Glomerular visceral epithelial cell (primary cell): ENCODE data around the gene TMEM192.
A peak's percentile ranks its signal among the peaks of the same experiment; 100 is the strongest.
"Not testable (repeated sequence)": the region's sequence is repeated elsewhere in the genome, so short reads cannot be mapped to it uniquely, and the experiment has no call there.

ENCODE experiments used
- DNase-seq: peaks from one replicate; pipeline ENCODE4 v3.0.0-alpha.2; 2016; ENCODE audit errors: extremely low spot score

The TMEM192 gene

GRCh38 chr4:165092187-165092586 is 20.5 kb downstream of the TMEM192 start:
- DNase-seq: not testable (repeated sequence)

DNA sequence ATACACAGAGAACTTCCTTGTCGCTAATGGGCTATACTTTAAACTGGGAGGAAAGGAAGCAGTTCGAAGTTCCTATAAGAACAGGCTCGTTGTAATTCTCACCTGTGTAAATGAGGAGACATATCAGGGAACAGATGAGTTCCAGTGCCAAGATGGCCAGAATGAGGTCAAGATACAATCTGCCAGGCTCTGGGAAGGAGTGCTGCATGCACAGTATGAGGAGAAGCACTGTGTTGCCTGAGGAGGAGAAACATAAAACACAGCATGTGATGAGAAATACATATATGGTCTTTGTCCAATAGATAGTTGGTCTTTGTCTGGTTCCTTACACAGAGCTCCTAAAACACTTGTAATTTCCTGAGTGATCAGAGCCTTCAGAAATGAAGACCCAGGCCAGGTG is 24.3 kb downstream of the TMEM192 start:
- DNase-seq: no peak

- no peak for DNase-seq
Measured at GRCh38 chr4:165085946-165086345, 26.7 kb downstream of the TMEM192 start.

GRCh38 chr4:165084787-165085186 is 27.9 kb downstream of the TMEM192 start:
- not testable (repeated sequence) for DNase-seq

- peak; percentile 48 for DNase-seq
Measured at GRCh38 chr4:165079476-165079875, 33.2 kb downstream of the TMEM192 start.

GRCh38 chr4:165077034-165077578 is 35.6 kb downstream of the TMEM192 start:
- DNase-seq: no peak

DNA sequence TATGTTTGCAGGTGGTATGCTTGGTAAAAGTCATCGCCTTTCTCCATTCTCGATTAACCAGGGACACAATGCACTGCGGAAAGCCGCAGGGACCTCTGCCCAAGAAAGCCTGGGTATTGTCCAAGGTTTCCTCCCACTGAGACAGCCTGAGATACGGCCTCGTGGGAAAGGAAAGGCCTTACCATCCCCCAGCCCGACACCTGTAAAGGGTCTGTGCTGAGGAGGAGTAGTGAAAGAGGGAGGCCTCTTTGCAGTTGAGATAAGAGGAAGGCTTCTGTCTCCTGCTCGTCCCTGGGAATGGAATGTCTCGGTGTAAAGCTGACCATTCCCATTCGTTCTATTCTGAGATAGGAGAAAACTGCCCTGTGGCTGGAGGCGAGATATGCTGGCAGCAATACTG is 39.3 kb downstream of the TMEM192 start:
- DNase-seq: not testable (repeated sequence)

GRCh38 chr4:165070560-165070959 is 42.1 kb downstream of the TMEM192 start:
- no peak for DNase-seq

GRCh38 chr4:165060938-165061337 is 51.7 kb downstream of the TMEM192 start:
- no peak for DNase-seq

GRCh38 chr4:165059386-165059785 is 53.3 kb downstream of the TMEM192 start:
- DNase-seq: no peak

- no peak for DNase-seq
Measured at GRCh38 chr4:165058666-165059065, 54.0 kb downstream of the TMEM192 start.

- no peak for DNase-seq
Measured at GRCh38 chr4:165055601-165056000, 57.1 kb downstream of the TMEM192 start.

GRCh38 chr4:165053645-165054044 is 59.0 kb downstream of the TMEM192 start, which contains the start of gene TRIM75:
TRIM75 (plus strand) TSS chr4:165053866; CDS start chr4:165059148, 5,282 bp downstream.
- DNase-seq: no peak

DNA sequence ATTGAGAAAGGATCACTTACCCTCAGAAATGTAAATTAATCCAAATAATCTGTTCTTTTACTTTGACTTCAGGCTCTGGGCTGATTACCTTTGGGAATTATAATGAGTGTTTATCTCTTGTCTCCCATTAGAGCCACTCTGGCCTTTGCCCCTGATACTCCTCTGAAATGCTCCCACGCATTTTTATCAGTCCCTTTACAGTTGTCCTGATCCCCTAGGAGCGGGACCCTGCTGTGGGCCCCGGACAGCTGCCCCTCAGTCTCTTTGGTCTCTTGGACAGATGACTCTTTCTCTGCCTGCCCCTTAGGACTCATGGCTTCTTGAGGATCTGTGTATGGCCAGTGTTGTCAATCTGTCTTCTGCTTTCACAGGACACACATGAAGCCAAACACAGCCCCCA is 60.0 kb downstream of the TMEM192 start:
- no peak for DNase-seq

GRCh38 chr4:165048170-165048569 is 64.5 kb downstream of the TMEM192 start:
- no peak for DNase-seq

DNA sequence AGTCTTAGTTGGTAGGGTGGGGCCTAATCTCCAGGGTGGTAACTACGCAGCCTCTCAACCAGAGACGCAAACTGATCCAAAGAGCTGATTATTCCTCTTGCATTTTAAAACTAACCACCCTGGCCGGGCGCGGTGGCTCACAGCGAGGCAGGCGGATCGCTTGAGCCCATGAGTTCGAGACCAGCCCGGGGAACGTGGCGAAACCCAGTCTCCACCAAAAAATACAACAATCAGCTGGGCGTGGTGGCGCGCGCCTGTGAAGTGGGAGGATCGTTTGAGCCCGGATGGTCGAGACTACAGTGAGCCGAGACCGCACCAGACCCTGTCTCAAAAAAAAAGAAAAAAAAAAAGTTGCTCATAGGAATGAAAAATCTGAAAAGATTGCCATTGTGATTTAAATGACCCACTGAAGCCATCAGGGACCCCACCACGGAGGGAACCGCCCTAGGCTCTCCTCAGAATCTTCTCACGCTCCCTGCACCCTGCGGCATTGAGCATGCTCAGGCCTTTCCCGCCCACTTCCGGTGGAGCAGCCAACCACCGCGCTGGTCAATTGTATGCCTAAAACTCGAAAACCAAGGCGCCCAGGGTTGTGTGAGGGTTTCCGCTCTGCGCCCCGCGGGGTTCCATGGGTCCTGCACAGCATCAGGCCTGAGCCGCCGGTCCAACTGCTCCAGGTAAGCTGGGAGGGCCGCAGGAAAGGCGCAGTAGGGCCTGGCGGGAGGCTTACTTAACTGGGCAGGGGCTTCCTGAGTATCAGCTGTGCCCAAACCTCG is 81.0 kb downstream of the TMEM192 start, which contains the start of gene TRIM60:
TSS of gene TRIM60 (plus strand) at position 564 of the 776 bp plus-strand sequence. CDS start 8,074 bp downstream, outside the sequence.
- DNase-seq: no peak

DNA sequence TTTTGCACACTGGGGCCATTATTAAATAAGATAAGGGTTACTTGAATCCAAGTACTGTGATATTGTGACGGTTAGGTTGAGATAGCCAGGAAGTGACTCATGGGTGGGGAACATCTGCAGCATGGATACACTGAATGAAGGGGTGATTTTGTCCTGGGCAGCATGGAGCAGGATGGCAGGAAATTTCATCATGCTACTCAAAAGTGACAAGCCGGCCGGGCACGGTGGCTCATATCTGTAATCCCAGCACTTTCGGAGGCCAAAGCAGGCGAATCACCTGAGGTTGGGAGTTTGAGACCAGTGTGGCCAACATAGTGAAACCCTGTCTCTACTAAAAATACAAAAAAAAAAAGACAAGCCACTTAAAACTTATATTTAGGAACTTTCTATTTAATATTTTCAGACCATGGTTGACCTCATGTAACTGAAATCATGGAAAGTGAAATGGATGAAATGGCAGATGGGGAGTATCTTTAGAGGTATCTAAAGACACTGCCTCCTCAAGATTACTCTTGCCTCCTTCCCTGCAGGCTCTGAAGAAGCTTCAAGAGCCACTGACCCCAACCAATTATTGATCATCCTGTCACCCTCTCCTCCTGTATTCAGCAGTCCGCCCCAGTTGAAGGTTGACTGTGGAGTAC is 84.8 kb downstream of the TMEM192 start:
- peak; percentile 15 for DNase-seq

GRCh38 chr4:165025782-165026181 is 86.9 kb downstream of the TMEM192 start:
- DNase-seq: not testable (repeated sequence)
